ENCODE results near the gene MST1.

DNA sequence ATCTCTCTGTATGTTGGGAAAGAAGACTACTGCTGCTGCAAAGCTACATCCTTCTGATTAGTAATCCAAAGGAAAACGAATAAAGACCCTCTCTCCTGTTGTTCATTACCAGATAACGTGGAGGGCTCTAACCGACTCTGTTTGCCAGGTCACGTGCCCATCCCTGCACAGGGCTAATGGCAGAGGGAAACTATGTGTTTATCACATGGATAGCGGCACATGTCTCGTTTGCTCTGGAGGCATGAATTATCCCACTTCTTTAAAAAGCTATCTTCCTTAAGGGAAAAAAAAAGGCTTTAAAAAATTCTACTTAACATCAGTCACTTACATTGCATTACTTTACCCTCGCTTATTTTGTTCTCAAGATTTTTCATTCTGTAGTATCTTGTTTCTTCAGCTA, 48.0 kb downstream of the MST1 start:
- TF ChIP-seq POLR2A (IDR thresholded peaks at IDR 0.05), result no peak
- TF ChIP-seq, protein P1, sequence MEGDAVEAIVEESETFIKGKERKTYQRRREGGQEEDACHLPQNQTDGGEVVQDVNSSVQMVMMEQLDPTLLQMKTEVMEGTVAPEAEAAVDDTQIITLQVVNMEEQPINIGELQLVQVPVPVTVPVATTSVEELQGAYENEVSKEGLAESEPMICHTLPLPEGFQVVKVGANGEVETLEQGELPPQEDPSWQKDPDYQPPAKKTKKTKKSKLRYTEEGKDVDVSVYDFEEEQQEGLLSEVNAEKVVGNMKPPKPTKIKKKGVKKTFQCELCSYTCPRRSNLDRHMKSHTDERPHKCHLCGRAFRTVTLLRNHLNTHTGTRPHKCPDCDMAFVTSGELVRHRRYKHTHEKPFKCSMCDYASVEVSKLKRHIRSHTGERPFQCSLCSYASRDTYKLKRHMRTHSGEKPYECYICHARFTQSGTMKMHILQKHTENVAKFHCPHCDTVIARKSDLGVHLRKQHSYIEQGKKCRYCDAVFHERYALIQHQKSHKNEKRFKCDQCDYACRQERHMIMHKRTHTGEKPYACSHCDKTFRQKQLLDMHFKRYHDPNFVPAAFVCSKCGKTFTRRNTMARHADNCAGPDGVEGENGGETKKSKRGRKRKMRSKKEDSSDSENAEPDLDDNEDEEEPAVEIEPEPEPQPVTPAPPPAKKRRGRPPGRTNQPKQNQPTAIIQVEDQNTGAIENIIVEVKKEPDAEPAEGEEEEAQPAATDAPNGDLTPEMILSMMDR (IDR thresholded peaks at IDR 0.05), result no peak

Data from suprapubic skin (tissue), 3 donors.